Immature natural killer cell (primary cell): ENCODE results near the gene HIVEP3. TPM values are rescaled to one million over a fixed set of nuclear protein-coding genes. Genes with fewer than 3 reads are reported as not detected.

ENCODE experiments used
- DNase-seq, 3 donors: peaks; one replicate each; pipeline ENCODE4 v3.0.0; 2022; ENCODE audit warnings: mixed read lengths in 1 of 3
- H3K27ac Mint-ChIP-seq, 6 donors: one replicate each; pipeline ENCODE4 v1.8.0; 2020; ENCODE audit warnings: mixed read lengths in 6 of 6, mild to moderate bottlenecking in 5 of 6, inconsistent platforms in 4 of 6, moderate library complexity in 3 of 6
- H3K27me3 Mint-ChIP-seq, 3 donors: one replicate each; pipeline ENCODE4 v1.8.0; 2020 to 2021; ENCODE audit warnings: low read depth in 3 of 3, mild to moderate bottlenecking in 3 of 3, mixed read lengths in 3 of 3, moderate library complexity in 3 of 3, inconsistent platforms in 1 of 3
- H3K36me3 Mint-ChIP-seq, 3 donors: one replicate each; pipeline ENCODE4 v1.8.0; 2020; ENCODE audit warnings: mixed read lengths in 3 of 3, inconsistent platforms in 2 of 3, mild to moderate bottlenecking in 2 of 3
- H3K4me1 Mint-ChIP-seq, 2 donors: one replicate each; pipeline ENCODE4 v1.8.0; 2020; ENCODE audit warnings: inconsistent platforms in 2 of 2, mild to moderate bottlenecking in 2 of 2, mixed read lengths in 2 of 2, moderate library complexity in 1 of 2
- H3K4me3 Mint-ChIP-seq, 5 donors: one replicate each; pipeline ENCODE4 v1.8.0; 2020; ENCODE audit warnings: mild to moderate bottlenecking in 5 of 5, mixed read lengths in 5 of 5, inconsistent platforms in 3 of 5, moderate library complexity in 3 of 5
- H3K9me3 Mint-ChIP-seq, 6 donors: one replicate each; pipeline ENCODE4 v1.8.0; 2020; ENCODE audit warnings: mild to moderate bottlenecking in 6 of 6, mixed read lengths in 6 of 6, inconsistent platforms in 4 of 6, moderate library complexity in 3 of 6
- polyA plus RNA-seq, 3 donors: library from polyadenylated mRNA; unstranded; fragments of 300-500 nt; fragmentation: Illumina TruSeq; gene quantifications; one replicate each; pipeline ENCODE4 v1.2.3, GENCODE V29; 2021

The HIVEP3 gene
- polyA plus RNA-seq, 3 donors from 2014 or later, result 9.8 to 24.1 (median 15.5) TPM

- H3K9me3 Mint-ChIP-seq, result no peaks in the 10 kb centered on the region
- no peak for DNase-seq
- peaks cover 0 to 2% (median 1%) of the 10 kb centered on the region in 3 donors for H3K27me3 Mint-ChIP-seq
- H3K27ac Mint-ChIP-seq, result peak overlapping the region in 2 of 6 donors; percentile 2 to 23
- H3K4me3 Mint-ChIP-seq, result no peak overlapping the region
- H3K36me3 Mint-ChIP-seq, result peaks cover 0 to 5% (median 4%) of the 10 kb centered on the region in 3 donors
- H3K4me1 Mint-ChIP-seq, result peaks cover 27 to 35% of the 10 kb centered on the region in 2 donors
These were observed 296.9 kb downstream of the HIVEP3 start for GRCh38 chr1:41621791-41622190.

DNA sequence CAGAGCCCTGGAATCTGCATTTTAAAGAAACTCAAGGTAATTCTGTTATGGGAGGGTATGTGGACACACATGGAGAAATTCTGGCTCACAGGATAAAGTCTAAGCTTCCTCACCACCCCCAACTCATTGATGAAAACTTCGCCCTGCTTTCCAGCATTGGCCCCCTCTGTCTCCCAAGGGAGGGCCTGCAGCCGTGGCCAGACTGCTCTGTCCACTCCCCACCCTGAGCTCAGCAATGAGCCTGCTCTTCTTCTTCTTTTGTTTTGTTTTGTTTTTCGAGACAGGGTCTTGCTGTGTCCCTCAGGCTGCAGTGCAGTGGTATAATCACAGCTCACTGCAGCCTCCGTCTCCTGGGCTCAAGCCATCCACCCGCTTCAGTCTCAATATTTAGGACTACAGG lies 297.5 kb downstream of the HIVEP3 start:
- peaks cover 0 to 2% (median 1%) of the 10 kb centered on the region in 3 donors for H3K27me3 Mint-ChIP-seq
- H3K9me3 Mint-ChIP-seq, result no peaks in the 10 kb centered on the region
- H3K27ac Mint-ChIP-seq, result peak overlapping the region in 1 of 6 donors; percentile 2
- H3K4me3 Mint-ChIP-seq, result no peak overlapping the region
- no peak for DNase-seq
- H3K36me3 Mint-ChIP-seq, result peaks cover 0 to 5% (median 4%) of the 10 kb centered on the region in 3 donors
- H3K4me1 Mint-ChIP-seq, result peaks cover 29 to 40% of the 10 kb centered on the region in 2 donors

DNA sequence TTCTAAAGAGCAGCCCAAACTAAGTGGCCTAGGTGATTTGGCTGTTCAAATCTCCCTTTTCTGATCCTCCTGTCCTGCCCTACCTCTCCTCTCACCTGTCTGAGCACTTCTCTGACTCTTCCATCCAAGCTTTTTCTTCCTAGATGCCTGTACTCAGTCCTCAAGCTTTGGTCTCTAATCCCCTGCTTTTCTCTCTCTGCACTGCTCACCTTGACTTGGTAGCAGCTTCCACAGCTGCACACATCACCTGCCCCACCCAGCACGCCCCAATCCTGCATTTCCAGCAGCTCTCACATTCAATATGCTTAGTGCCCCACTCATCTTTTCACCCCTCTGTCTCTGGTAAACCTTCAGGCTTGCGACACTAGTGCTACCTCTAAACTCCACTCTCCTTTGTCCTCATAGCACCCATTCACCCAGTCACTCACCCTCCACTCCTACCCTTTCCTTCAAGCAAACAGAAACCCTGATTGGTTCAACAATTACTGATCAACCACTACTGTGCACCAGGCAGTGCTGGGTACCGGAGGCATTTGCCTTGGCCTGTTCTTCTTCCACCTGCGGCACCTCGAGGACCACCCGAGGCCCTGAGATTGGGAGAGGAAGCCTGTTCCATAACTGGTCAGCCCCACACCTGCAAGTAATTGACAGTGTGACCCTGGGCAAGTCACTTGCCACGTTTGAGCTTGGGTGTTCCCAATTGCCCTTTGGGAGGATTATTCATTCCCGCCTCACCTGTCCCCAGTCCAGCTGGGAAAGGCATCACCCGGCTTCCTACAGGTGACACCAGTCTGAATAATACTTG lies 298.2 kb downstream of the HIVEP3 start:
- H3K9me3 Mint-ChIP-seq, result no peaks in the 10 kb centered on the region
- H3K27me3 Mint-ChIP-seq, result peaks cover 0 to 2% (median 1%) of the 10 kb centered on the region in 3 donors
- H3K36me3 Mint-ChIP-seq, result peaks cover 0 to 5% (median 4%) of the 10 kb centered on the region in 3 donors
- H3K4me3 Mint-ChIP-seq, result no peak overlapping the region
- peaks cover 32 to 47% of the 10 kb centered on the region in 2 donors for H3K4me1 Mint-ChIP-seq
- H3K27ac Mint-ChIP-seq, result peak overlapping the region in 2 of 6 donors; percentile 31 to 61
- DNase-seq, result no peak

- Mint-ChIP-seq H3K4me3 (no peak overlapping the region), H3K4me1 (peaks cover 37 to 55% of the 10 kb centered on the region in 2 donors), H3K27ac (no peak overlapping the region), H3K9me3 (no peaks in the 10 kb centered on the region), H3K36me3 (peaks cover 0 to 5% (median 4%) of the 10 kb centered on the region in 3 donors), H3K27me3 (peaks cover 0 to 2% (median 1%) of the 10 kb centered on the region in 3 donors)
- DNase-seq, result no peak
These were observed 299.0 kb downstream of the HIVEP3 start for GRCh38 chr1:41619511-41620364.

- Mint-ChIP-seq H3K4me1 (peaks cover 30 to 49% of the 10 kb centered on the region in 2 donors), H3K36me3 (peaks cover 0 to 5% (median 4%) of the 10 kb centered on the region in 3 donors), H3K27ac (peak overlapping the region in 2 of 6 donors; percentile 62 to 81), H3K27me3 (peaks cover 0 to 2% (median 1%) of the 10 kb centered on the region in 3 donors), H3K4me3 (no peak overlapping the region), H3K9me3 (no peaks in the 10 kb centered on the region)
- no peak for DNase-seq
These were observed 299.9 kb downstream of the HIVEP3 start for GRCh38 chr1:41618871-41619270.

DNA sequence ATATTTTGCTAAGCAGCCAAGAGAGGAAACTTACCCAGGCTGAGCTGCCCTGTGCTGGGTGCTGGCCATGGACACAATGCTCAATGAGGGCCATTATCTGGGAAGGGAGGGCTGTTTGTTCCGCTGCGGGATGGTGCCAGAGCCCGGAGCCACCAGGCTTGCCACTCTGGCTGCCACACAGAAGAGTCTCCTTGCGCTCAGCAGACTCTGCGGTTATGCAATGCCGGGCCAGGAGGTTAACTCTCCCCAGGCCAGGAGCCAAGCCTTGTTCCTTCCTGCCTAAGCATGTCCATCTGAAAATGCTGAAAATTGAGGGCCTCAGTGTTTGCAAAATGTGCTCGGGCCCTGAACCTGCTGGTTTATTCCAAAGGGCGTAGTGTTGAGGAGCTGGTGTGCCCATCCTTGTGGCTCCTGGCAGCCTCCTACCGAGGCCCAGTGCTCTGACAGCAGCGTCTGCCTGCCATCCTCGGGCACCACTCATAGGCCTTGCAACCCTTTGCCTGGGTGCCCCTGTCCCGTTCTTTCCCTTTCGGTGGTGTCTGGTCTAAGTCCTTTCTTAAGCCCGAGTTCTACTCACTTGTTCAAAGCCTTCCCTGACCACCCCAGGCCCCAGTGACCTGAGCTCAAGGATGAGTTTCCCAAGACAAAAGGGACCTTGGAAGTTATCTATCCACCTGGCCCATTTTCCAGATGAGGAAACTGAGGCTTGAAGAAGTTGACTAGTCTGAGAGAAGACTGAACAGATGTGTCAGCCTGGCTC lies 300.5 kb downstream of the HIVEP3 start:
- Mint-ChIP-seq H3K27ac (no peak overlapping the region), H3K9me3 (no peaks in the 10 kb centered on the region), H3K27me3 (peaks cover 0 to 2% (median 1%) of the 10 kb centered on the region in 3 donors), H3K4me1 (peaks cover 24 to 42% of the 10 kb centered on the region in 2 donors), H3K36me3 (peaks cover 0 to 8% (median 4%) of the 10 kb centered on the region in 3 donors), H3K4me3 (no peak overlapping the region)
- DNase-seq, result no peak

DNA sequence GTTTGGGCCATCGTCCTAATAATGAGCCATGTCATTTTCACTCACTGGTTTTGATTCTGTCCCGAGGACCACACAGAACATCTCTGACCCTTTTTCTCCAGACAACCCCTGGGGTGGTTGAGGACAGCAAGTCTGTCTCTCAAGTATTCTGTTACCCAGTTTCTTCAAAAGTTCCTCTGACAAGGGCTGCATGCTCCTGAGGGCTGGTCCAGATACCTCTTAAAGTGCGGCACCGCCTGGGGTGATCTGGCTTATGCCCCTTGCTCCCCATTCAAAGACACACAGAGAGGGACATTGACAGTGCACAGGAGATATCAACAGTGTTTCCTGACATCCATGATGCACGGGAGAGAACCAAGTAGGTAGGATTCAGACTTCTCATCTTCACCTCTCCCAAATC lies 301.4 kb downstream of the HIVEP3 start:
- Mint-ChIP-seq H3K9me3 (no peaks in the 10 kb centered on the region), H3K27me3 (peaks cover 0 to 4% (median 2%) of the 10 kb centered on the region in 3 donors), H3K27ac (no peak overlapping the region), H3K4me1 (peaks cover 16 to 33% of the 10 kb centered on the region in 2 donors), H3K36me3 (peaks cover 0 to 8% (median 4%) of the 10 kb centered on the region in 3 donors), H3K4me3 (no peak overlapping the region)
- no peak for DNase-seq

GRCh38 chr1:41616563-41616962 lies 302.2 kb downstream of the HIVEP3 start:
- peak overlapping the region in 1 of 6 donors; percentile 50 for H3K27ac Mint-ChIP-seq
- peaks cover 0 to 8% (median 4%) of the 10 kb centered on the region in 3 donors for H3K36me3 Mint-ChIP-seq
- H3K27me3 Mint-ChIP-seq, result peaks cover 2 to 5% (median 2%) of the 10 kb centered on the region in 3 donors
- no peaks in the 10 kb centered on the region for H3K9me3 Mint-ChIP-seq
- DNase-seq, result no peak
- H3K4me1 Mint-ChIP-seq, result peaks cover 16 to 27% of the 10 kb centered on the region in 2 donors
- H3K4me3 Mint-ChIP-seq, result no peak overlapping the region

DNA sequence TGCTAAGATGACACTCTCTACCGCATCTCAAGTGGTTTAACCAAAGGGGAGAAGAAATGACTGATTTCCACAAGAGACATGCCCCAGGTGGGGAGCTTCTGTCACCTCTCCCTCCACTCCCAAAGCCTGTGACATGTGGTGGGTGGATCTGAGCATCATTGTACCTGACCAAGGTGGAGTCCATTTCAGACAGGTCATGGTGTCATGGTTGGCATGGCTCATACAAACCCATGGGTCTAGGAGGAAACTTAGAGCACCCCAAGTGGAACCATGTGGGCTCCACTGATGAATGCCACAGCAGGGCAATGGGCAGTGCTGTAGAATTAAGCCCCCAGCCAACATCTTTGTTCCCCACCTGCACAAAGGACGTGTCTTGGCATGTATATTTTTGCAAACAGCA lies 302.7 kb downstream of the HIVEP3 start:
- DNase-seq, result no peak
- Mint-ChIP-seq H3K27me3 (peaks cover 0 to 5% (median 2%) of the 10 kb centered on the region in 3 donors), H3K9me3 (no peaks in the 10 kb centered on the region), H3K4me1 (peaks cover 17 to 22% of the 10 kb centered on the region in 2 donors), H3K4me3 (no peak overlapping the region), H3K36me3 (peaks cover 0 to 8% (median 4%) of the 10 kb centered on the region in 3 donors), H3K27ac (peak overlapping the region in 1 of 6 donors; percentile 20)

DNA sequence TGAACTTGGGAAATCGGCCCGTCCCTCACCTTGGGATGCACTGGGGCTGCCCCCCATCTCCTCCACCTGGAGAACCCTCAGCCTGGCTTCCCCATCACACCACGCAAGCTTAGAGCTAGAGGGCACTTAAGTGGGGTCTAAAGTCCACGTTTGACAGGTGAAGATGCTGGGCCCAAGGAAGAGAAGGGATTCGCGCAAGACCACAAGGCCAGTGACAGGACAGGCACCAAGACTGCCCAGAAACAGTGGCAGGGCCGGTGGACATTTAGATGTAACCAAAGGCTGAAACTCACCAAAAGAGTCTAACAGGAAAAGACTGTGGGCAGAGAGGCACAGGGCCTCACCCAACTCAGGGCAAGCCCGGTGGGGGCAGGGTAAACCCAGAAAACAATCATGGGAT lies 303.4 kb downstream of the HIVEP3 start:
- Mint-ChIP-seq H3K4me3 (peak overlapping the region in 2 of 5 donors; percentile 19 to 21), H3K27ac (peak overlapping the region in 2 of 6 donors; percentile 21 to 81), H3K27me3 (peaks cover 0 to 5% (median 2%) of the 10 kb centered on the region in 3 donors), H3K36me3 (peaks cover 0 to 8% (median 4%) of the 10 kb centered on the region in 3 donors), H3K9me3 (no peaks in the 10 kb centered on the region), H3K4me1 (peaks cover 14 to 22% of the 10 kb centered on the region in 2 donors)
- DNase-seq, result no peak

DNA sequence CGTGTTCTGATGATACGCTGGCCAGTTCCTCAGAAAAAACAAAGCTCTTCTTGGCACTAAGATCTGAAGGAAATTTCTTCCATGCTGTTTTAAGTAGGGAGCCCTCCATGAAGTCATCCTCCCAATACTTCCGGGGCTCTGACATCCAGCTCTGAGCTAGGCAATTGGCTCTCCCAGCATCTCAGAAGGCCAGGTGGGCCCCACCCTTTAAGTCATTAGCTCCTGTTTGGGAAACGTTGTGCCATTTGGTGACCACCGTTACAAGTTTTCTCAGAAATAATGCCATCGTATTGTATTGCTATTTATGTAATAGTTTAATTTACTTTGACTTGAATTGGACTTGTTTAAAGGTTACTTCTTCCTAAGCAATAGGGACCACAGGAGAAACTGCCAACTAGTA lies 303.9 kb downstream of the HIVEP3 start:
- Mint-ChIP-seq H3K4me3 (no peak overlapping the region), H3K9me3 (no peaks in the 10 kb centered on the region), H3K36me3 (peaks cover 4 to 8% (median 4%) of the 10 kb centered on the region in 3 donors)

GRCh38 chr1:41613689-41614574 lies 304.8 kb downstream of the HIVEP3 start:
- Mint-ChIP-seq H3K4me3 (no peak overlapping the region), H3K27ac (no peak overlapping the region), H3K4me1 (peaks cover 12 to 28% of the 10 kb centered on the region in 2 donors), H3K9me3 (no peaks in the 10 kb centered on the region), H3K36me3 (peaks cover 0 to 4% (median 3%) of the 10 kb centered on the region in 3 donors), H3K27me3 (peaks cover 0 to 5% (median 2%) of the 10 kb centered on the region in 3 donors)
- no peak for DNase-seq

More for the DNA sequence above, 303.9 kb downstream of the HIVEP3 start:
- no peak overlapping the region for H3K27ac Mint-ChIP-seq
- H3K4me1 Mint-ChIP-seq, result peaks cover 12 to 26% of the 10 kb centered on the region in 2 donors
- H3K27me3 Mint-ChIP-seq, result peaks cover 0 to 5% (median 2%) of the 10 kb centered on the region in 3 donors
- no peak for DNase-seq
